ENCODE measurements around the gene TTF2. TPM values are rescaled to one million over a fixed set of nuclear protein-coding genes. Genes with fewer than 3 reads are reported as not detected.

TTF2 gene
- total RNA-seq, 1 experiment from 2014 or later: 88.8 TPM

- TF ChIP-seq ZNF425 (CRISPR knock-in tag; conservative IDR thresholded peaks at IDR 0.05) (no peak), NFYB (CRISPR knock-in tag; conservative IDR thresholded peaks at IDR 0.05; ENCODE audit: low read depth) (no peak), E2F4 (CRISPR knock-in tag; IDR thresholded peaks at IDR 0.05; ENCODE audit: borderline replicate concordance, low read depth) (no peak), ZBTB43 (CRISPR knock-in tag; IDR thresholded peaks at IDR 0.05) (no peak), FOXP1 (CRISPR knock-in tag; IDR thresholded peaks at IDR 0.05; ENCODE audit: borderline replicate concordance) (no peak), SOX15 (CRISPR knock-in tag; IDR thresholded peaks at IDR 0.05) (no peak)
These were observed 17.1 kb downstream of the TTF2 start (continued) for GRCh38 chr1:117077267-117077666.

- Mint-ChIP-seq H3K4me1 (no peaks in the 10 kb centered on the region), H3K27me3 (ENCODE audit: low read depth) (no peaks in the 10 kb centered on the region), H3K4me3 (no peak overlapping the region), H3K27ac (no peak overlapping the region), H3K9me3 (no peaks in the 10 kb centered on the region), H3K36me3 (peaks cover 71% of the 10 kb centered on the region)
- ChIA-PET CTCF (interaction anchor here (1.3 to 1.4 kb wide), 2 partner anchors 12 to 13 kb away, joined by 3 to 8 read pairs; no protein-coding TSS in a partner anchor), POLR2A (no interaction called here)
- ATAC-seq (no peak), DNase-seq (ENCODE audit: low spot score) (no peak)
- TF ChIP-seq E2F4 (CRISPR knock-in tag; IDR thresholded peaks at IDR 0.05; ENCODE audit: borderline replicate concordance, low read depth): no peak
- no peak for TF ChIP-seq SOX15 (CRISPR knock-in tag; IDR thresholded peaks at IDR 0.05)
- no peak for TF ChIP-seq ZNF121 (CRISPR knock-in tag; IDR thresholded peaks at IDR 0.05)
These were observed 19.6 kb downstream of the TTF2 start for GRCh38 chr1:117079737-117080136.

- Mint-ChIP-seq H3K9me3 (no peaks in the 10 kb centered on the region), H3K36me3 (peaks cover 52% of the 10 kb centered on the region), H3K27ac (no peak overlapping the region), H3K4me3 (no peak overlapping the region), H3K27me3 (ENCODE audit: low read depth) (no peaks in the 10 kb centered on the region), H3K4me1 (peaks cover 8% of the 10 kb centered on the region)
- DNase-seq (ENCODE audit: low spot score) (no peak), ATAC-seq (no peak)
- ChIA-PET CTCF (interaction anchor here (2.0 kb wide), 1 partner anchor 200 kb away, joined by 4 read pairs; no protein-coding TSS in a partner anchor), POLR2A (no interaction called here)
- no peak for TF ChIP-seq E2F4 (CRISPR knock-in tag; IDR thresholded peaks at IDR 0.05; ENCODE audit: borderline replicate concordance, low read depth)
- TF ChIP-seq E2F5 (CRISPR knock-in tag; IDR thresholded peaks at IDR 0.05): no peak
- no peak for TF ChIP-seq SOX15 (CRISPR knock-in tag; IDR thresholded peaks at IDR 0.05)
- TF ChIP-seq ZBTB21 (CRISPR knock-in tag; IDR thresholded peaks at IDR 0.05; ENCODE audit: borderline replicate concordance): no peak
- no peak for TF ChIP-seq RELA (CRISPR knock-in tag; IDR thresholded peaks at IDR 0.05; ENCODE audit: borderline replicate concordance)
- TF ChIP-seq SMAD3 (CRISPR knock-in tag; IDR thresholded peaks at IDR 0.05; ENCODE audit: borderline replicate concordance): no peak
- no peak for TF ChIP-seq ZSCAN18 (CRISPR knock-in tag; IDR thresholded peaks at IDR 0.05)
- TF ChIP-seq NR1H2 (CRISPR knock-in tag; IDR thresholded peaks at IDR 0.05): no peak
- no peak for TF ChIP-seq ZNF512 (CRISPR knock-in tag; IDR thresholded peaks at IDR 0.05; ENCODE audit: borderline replicate concordance)
- no peak for TF ChIP-seq EMX1 (CRISPR knock-in tag; IDR thresholded peaks at IDR 0.05)
- TF ChIP-seq SP1 (CRISPR knock-in tag; conservative IDR thresholded peaks at IDR 0.05): no peak
- no peak for TF ChIP-seq ESRRA (CRISPR knock-in tag; IDR thresholded peaks at IDR 0.05; ENCODE audit: borderline replicate concordance)
- no peak for TF ChIP-seq ZNF232 (CRISPR knock-in tag; IDR thresholded peaks at IDR 0.05)
- TF ChIP-seq FOXP1 (CRISPR knock-in tag; IDR thresholded peaks at IDR 0.05; ENCODE audit: borderline replicate concordance): no peak
- no peak for TF ChIP-seq ETV6 (CRISPR knock-in tag; IDR thresholded peaks at IDR 0.05)
- no peak for TF ChIP-seq ATF2 (CRISPR knock-in tag; IDR thresholded peaks at IDR 0.05; ENCODE audit: borderline replicate concordance, low read depth)
These were observed 24.1 kb downstream of the TTF2 start for GRCh38 chr1:117084231-117084630.
